H9 (cell line): ENCODE data around the gene WDR37. TPM values are rescaled to one million over a fixed set of nuclear protein-coding genes. Genes with fewer than 3 reads are reported as not detected.

Source experiments
- DNase-seq: peaks from one replicate; pipeline ENCODE4 v3.0.0-alpha.2; 2017
- H2AFZ ChIP-seq: one replicate; pipeline ENCODE4 v1.6.1; 2013; ENCODE audit warnings: mild to moderate bottlenecking, low read length, control low read depth, moderate library complexity
- H2AK5ac ChIP-seq: 2 replicates; pipeline ENCODE4 v1.6.1; 2013; ENCODE audit warnings: low read length, control low read depth, mixed read lengths; ENCODE audit not compliant: insufficient read length
- H2BK120ac ChIP-seq: one replicate; pipeline ENCODE4 v1.6.1; 2013; ENCODE audit warnings: low read depth, mild to moderate bottlenecking, low read length, control low read depth, inconsistent platforms; ENCODE audit not compliant: poor library complexity, severe bottlenecking
- H2BK12ac ChIP-seq: 2 replicates; pipeline ENCODE4 v1.6.1; 2013; ENCODE audit warnings: low read length, control low read depth, mixed read lengths, low read depth; ENCODE audit not compliant: insufficient read length
- H2BK15ac ChIP-seq: 2 replicates; pipeline ENCODE4 v1.6.1; 2013; ENCODE audit warnings: low read depth, low read length, control low read depth
- H2BK20ac ChIP-seq: one replicate; pipeline ENCODE4 v1.6.1; 2013; ENCODE audit warnings: low read depth, mild to moderate bottlenecking, low read length, control low read depth, inconsistent platforms; ENCODE audit not compliant: poor library complexity, severe bottlenecking
- H2BK5ac ChIP-seq: 2 replicates; pipeline ENCODE4 v1.6.1; 2013; ENCODE audit warnings: low read length, control low read depth, mixed read lengths; ENCODE audit not compliant: insufficient read length
- H3K14ac ChIP-seq: 2 replicates; pipeline ENCODE4 v1.6.1; 2013; ENCODE audit warnings: low read length, control low read depth; ENCODE audit not compliant: insufficient read depth
- H3K18ac ChIP-seq: 2 replicates; pipeline ENCODE4 v1.6.1; 2013; ENCODE audit warnings: low read depth, mild to moderate bottlenecking, mixed read lengths, low read length, control low read depth; ENCODE audit not compliant: insufficient read length
- H3K23ac ChIP-seq: 2 replicates; pipeline ENCODE4 v1.6.1; 2013; ENCODE audit warnings: low read length, control low read depth, mixed read lengths, low read depth; ENCODE audit not compliant: insufficient read length
- H3K23me2 ChIP-seq: 2 replicates; pipeline ENCODE4 v1.6.1; 2013; ENCODE audit warnings: low read depth, mild to moderate bottlenecking, mixed read lengths, low read length, control low read depth; ENCODE audit not compliant: insufficient read length, poor library complexity, severe bottlenecking
- H3K27ac ChIP-seq: 2 replicates; pipeline ENCODE4 v1.5.1; 2013; ENCODE audit warnings: low read length, control low read depth, mixed read lengths, low read depth; ENCODE audit not compliant: insufficient read length
- H3K27me3 ChIP-seq: 2 replicates; pipeline ENCODE4 v1.6.1; 2013; ENCODE audit warnings: low read length, control low read depth, inconsistent platforms; ENCODE audit not compliant: insufficient read depth
- H3K4ac ChIP-seq: 2 replicates; pipeline ENCODE4 v1.6.1; 2013; ENCODE audit warnings: low read depth, mild to moderate bottlenecking, control low read depth, inconsistent platforms, low read length, moderate library complexity
- H3K4me1 ChIP-seq: 2 replicates; pipeline ENCODE4 v1.6.1; 2013; ENCODE audit warnings: low read length, control low read depth, inconsistent platforms; ENCODE audit not compliant: insufficient read depth
- H3K4me2 ChIP-seq: 2 replicates; pipeline ENCODE4 v1.6.1; 2013; ENCODE audit warnings: low read length, control low read depth, mixed read lengths; ENCODE audit not compliant: insufficient read length, insufficient read depth
- H3K56ac ChIP-seq: 2 replicates; pipeline ENCODE4 v1.6.1; 2013; ENCODE audit warnings: low read depth, mild to moderate bottlenecking, mixed read lengths, low read length, control low read depth; ENCODE audit not compliant: insufficient read length
- H3K79me1 ChIP-seq: 2 replicates; pipeline ENCODE4 v1.6.1; 2013; ENCODE audit warnings: low read depth, mild to moderate bottlenecking, moderate library complexity, low read length, control low read depth, inconsistent platforms; ENCODE audit not compliant: insufficient read depth, poor library complexity, severe bottlenecking
- H3K79me2 ChIP-seq: 2 replicates; pipeline ENCODE4 v1.6.1; 2013; ENCODE audit warnings: low read length, control low read depth, inconsistent platforms; ENCODE audit not compliant: insufficient read depth
- H3K9ac ChIP-seq: 2 replicates; pipeline ENCODE4 v1.6.1; 2013; ENCODE audit warnings: low read length, control low read depth, mixed read lengths; ENCODE audit not compliant: insufficient read length; ENCODE audit errors: extremely low read depth
- H3K9me3 ChIP-seq: one replicate; pipeline ENCODE4 v1.6.1; 2013; ENCODE audit warnings: low read depth, low read length, inconsistent platforms; ENCODE audit not compliant: control insufficient read depth
- H3T11ph ChIP-seq: one replicate; pipeline ENCODE4 v1.6.1; 2013; ENCODE audit warnings: mild to moderate bottlenecking, low read length, control low read depth, inconsistent platforms
- H4K20me1 ChIP-seq: one replicate; pipeline ENCODE4 v1.6.1; 2013; ENCODE audit not compliant: control insufficient read depth, insufficient read length, insufficient read depth
- H4K5ac ChIP-seq: 2 replicates; pipeline ENCODE4 v1.6.1; 2013; ENCODE audit warnings: low read depth, mild to moderate bottlenecking, mixed read lengths, low read length, control low read depth; ENCODE audit not compliant: insufficient read length
- H4K8ac ChIP-seq: replicated peaks from 2 replicates; pipeline ENCODE4 v1.6.1; 2013; ENCODE audit warnings: low read length, control low read depth, mixed read lengths, low read depth; ENCODE audit not compliant: insufficient read length
- H4K91ac ChIP-seq: 2 replicates; pipeline ENCODE4 v1.6.1; 2013; ENCODE audit warnings: low read depth, mild to moderate bottlenecking, moderate library complexity, mixed read lengths, low read length, control low read depth; ENCODE audit not compliant: insufficient read length
- H3K27ac Mint-ChIP-seq, 3 experiments: 2 replicates in 2 of 3; 3 replicates in 1 of 3; pipeline ENCODE4 v1.8.0; 2020 to 2021; ENCODE audit warnings: mixed read lengths in 3 of 3, mild to moderate bottlenecking in 1 of 3, moderate library complexity in 1 of 3
- H3K27me3 Mint-ChIP-seq: 2 replicates; pipeline ENCODE4 v1.8.0; 2021; ENCODE audit warnings: low read depth, mild to moderate bottlenecking, moderate library complexity, mixed read lengths
- H3K36me3 Mint-ChIP-seq, 3 experiments: 2 replicates in 2 of 3; 3 replicates in 1 of 3; pipeline ENCODE4 v1.8.0; 2020 to 2021; ENCODE audit warnings: low read depth in 3 of 3, mixed read lengths in 3 of 3; ENCODE audit not compliant: insufficient read depth in 1 of 3
- H3K4me1 Mint-ChIP-seq, 2 experiments: 2 replicates each; pipeline ENCODE4 v1.8.0; 2020; ENCODE audit warnings: mixed read lengths in 2 of 2
- H3K4me3 Mint-ChIP-seq, 2 experiments: 2 replicates in 1 of 2; 3 replicates in 1 of 2; pipeline ENCODE4 v1.8.0; 2020 to 2021; ENCODE audit warnings: mild to moderate bottlenecking in 2 of 2, mixed read lengths in 2 of 2, moderate library complexity in 1 of 2
- H3K9me3 Mint-ChIP-seq, 2 experiments: 2 replicates in 1 of 2; 3 replicates in 1 of 2; pipeline ENCODE4 v1.8.0; 2020; ENCODE audit warnings: mild to moderate bottlenecking in 2 of 2, mixed read lengths in 2 of 2, moderate library complexity in 1 of 2
- CTCF ChIP-seq: fragments of 200-600 bp; sonication (generic); conservative IDR thresholded peaks from 3 replicates; pipeline ENCODE4 v1.8.0; 2021; ENCODE audit warnings: antibody characterized with exemption, mild to moderate bottlenecking
- WGBS: extraction: QIAGEN DNeasy Blood & Tissue Kit; methylation state at CpG from one replicate; pipeline ENCODE4 v1.1.7; 2013; ENCODE audit warnings: missing lambda C conversion rate, low lambda C conversion rate, mixed read lengths; ENCODE audit not compliant: insufficient read length; ENCODE audit errors: extremely low coverage; 5-methylcytosine and 5-hydroxymethylcytosine counted together
- total RNA-seq: library from RNA; stranded (reverse); gene quantifications from 2 replicates; pipeline ENCODE4 v1.2.1, GENCODE V29; 2021

Gene WDR37
- total RNA-seq, 1 experiment from 2014 or later, result 13.1 TPM

DNA sequence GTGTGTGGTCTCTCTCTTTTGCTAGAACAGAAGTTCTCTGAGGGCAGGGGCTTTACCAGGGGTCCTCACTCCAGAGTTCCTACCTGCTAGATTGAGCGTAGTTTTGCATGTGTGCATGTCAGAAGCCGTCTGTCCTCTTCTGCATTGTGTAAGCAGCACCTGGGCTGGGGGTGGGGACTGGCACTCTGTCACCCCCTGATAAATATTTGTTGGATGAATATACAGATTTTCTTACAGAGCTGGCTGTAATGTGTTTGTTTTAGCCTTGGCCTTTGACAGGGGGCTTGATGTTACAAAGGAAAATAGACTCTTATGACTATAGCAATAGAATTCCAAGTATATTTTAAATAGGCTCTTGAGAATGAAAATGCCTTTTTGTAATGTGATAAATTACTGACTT lies 46.6 kb downstream of the WDR37 start:
- no peak overlapping the region for H3K4me2 ChIP-seq
- DNase-seq, result no peak

More for the DNA sequence above, 46.6 kb downstream of the WDR37 start:
- no peak overlapping the region for H2BK5ac ChIP-seq
- H3K14ac ChIP-seq, result no peak overlapping the region
- no peaks in the 10 kb centered on the region for H3K27me3 ChIP-seq
- H2AK5ac ChIP-seq, result no peak overlapping the region
- H3K9ac ChIP-seq, result no peak overlapping the region
- Mint-ChIP-seq H3K4me3 (no peak overlapping the region), H3K4me1 (peaks cover 11 to 17% of the 10 kb centered on the region in 2 experiments; a peak in 3 of 4 replicates), H3K9me3 (no peaks in the 10 kb centered on the region), H3K27me3 (no peaks in the 10 kb centered on the region), H3K27ac (no peak overlapping the region), H3K36me3 (peaks cover 26 to 57% (median 42%) of the 10 kb centered on the region in 3 experiments; a peak in 6 of 7 replicates)
- H2BK120ac ChIP-seq, result no peak overlapping the region
- no peak overlapping the region for H3K4ac ChIP-seq
- H4K5ac ChIP-seq, result no peak overlapping the region
- no peak overlapping the region for H2AFZ ChIP-seq
- no peaks in the 10 kb centered on the region for H3K4me1 ChIP-seq
- no CpG with 5 or more reads among the region's 2 CpGs for WGBS
- no peaks in the 10 kb centered on the region for H4K20me1 ChIP-seq
- no peak overlapping the region for H3K18ac ChIP-seq
- no peak overlapping the region for H3K27ac ChIP-seq
- H4K8ac ChIP-seq, result no peak overlapping the region
- no peaks in the 10 kb centered on the region for H3K23me2 ChIP-seq
- H4K91ac ChIP-seq, result no peak overlapping the region
- H3K56ac ChIP-seq, result no peak overlapping the region
- no peaks in the 10 kb centered on the region for H3K79me1 ChIP-seq
- H3K23ac ChIP-seq, result no peak overlapping the region
- no peak overlapping the region for H2BK12ac ChIP-seq
- H2BK15ac ChIP-seq, result no peak overlapping the region
- no peak overlapping the region for H2BK20ac ChIP-seq
- TF ChIP-seq CTCF, result no peak
- H3K79me2 ChIP-seq, result no peaks in the 10 kb centered on the region
- H3K9me3 ChIP-seq, result no peaks in the 10 kb centered on the region
- H3T11ph ChIP-seq, result no peak overlapping the region
